WTC11 (cell line): Measurements from ENCODE around the gene LIMS2. TPM values are rescaled to one million over a fixed set of nuclear protein-coding genes. Genes with fewer than 3 reads are reported as not detected.

Experiments used
- ATAC-seq: fragments of 200-7000 bp; cut with Tn5 transposase; 2 replicates; pipeline ENCODE4 v1.10.0; 2021; ENCODE audit warnings: mild to moderate bottlenecking, moderate library complexity
- CTCF ChIA-PET: fragments of 300-600 bp; sonication (Branson Sonifier 250); formaldehyde crosslinking; loops from one replicate; lab custom pipeline; 2021; ENCODE audit warnings: antibody characterized with exemption; lab: Charles Lee
- POLR2A ChIA-PET: fragments of 350-600 bp; sonication (Branson Sonifier 250); formaldehyde crosslinking; loops from one replicate; lab custom pipeline; 2021; ENCODE audit warnings: antibody characterized with exemption; lab: Charles Lee
- DNase-seq: peaks from one replicate; pipeline ENCODE4 v3.0.0; 2021; ENCODE audit warnings: low spot score
- H3K27ac Mint-ChIP-seq: 2 replicates; pipeline ENCODE4 v1.8.0; 2021; ENCODE audit warnings: mixed read lengths
- H3K27me3 Mint-ChIP-seq: 2 replicates; pipeline ENCODE4 v1.8.0; 2021; ENCODE audit warnings: low read depth, mild to moderate bottlenecking, moderate library complexity, mixed read lengths
- H3K36me3 Mint-ChIP-seq: 2 replicates; pipeline ENCODE4 v1.8.0; 2021; ENCODE audit warnings: mixed read lengths
- H3K4me1 Mint-ChIP-seq: 2 replicates; pipeline ENCODE4 v1.8.0; 2022; ENCODE audit warnings: mixed read lengths
- H3K4me3 Mint-ChIP-seq: 2 replicates; pipeline ENCODE4 v1.8.0; 2021; ENCODE audit warnings: mild to moderate bottlenecking, moderate library complexity, mixed read lengths
- H3K9me3 Mint-ChIP-seq: 2 replicates; pipeline ENCODE4 v1.8.0; 2021; ENCODE audit warnings: mixed read lengths
- CBFB ChIP-seq: sonication (generic); formaldehyde crosslinking; IDR thresholded peaks from 2 replicates; pipeline ENCODE4 v1.8.1; 2022; ENCODE audit warnings: mild to moderate bottlenecking, low read depth, missing genetic modification reagents
- CDX4 ChIP-seq: fragments of 250-450 bp; sonication (Bioruptor Pico); IDR thresholded peaks from 2 replicates; pipeline ENCODE4 v1.9.0; 2021; ENCODE audit warnings: moderate library complexity, mild to moderate bottlenecking, inconsistent platforms, borderline replicate concordance
- CREB1 ChIP-seq: sonication (generic); formaldehyde crosslinking; IDR thresholded peaks from 2 replicates; pipeline ENCODE4 v1.8.0; 2023; ENCODE audit warnings: mild to moderate bottlenecking, missing genetic modification reagents
- E2F5 ChIP-seq: sonication (generic); formaldehyde crosslinking; IDR thresholded peaks from 2 replicates; pipeline ENCODE4 v1.8.1; 2022; ENCODE audit warnings: mild to moderate bottlenecking, moderate library complexity, missing genetic modification reagents
- ELF4 ChIP-seq: sonication (generic); formaldehyde crosslinking; IDR thresholded peaks from 2 replicates; pipeline ENCODE4 v1.8.1; 2022; ENCODE audit warnings: low read depth, mild to moderate bottlenecking, moderate library complexity, missing genetic modification reagents
- EMX1 ChIP-seq: fragments of 250-450 bp; sonication (Bioruptor Pico); IDR thresholded peaks from 2 replicates; pipeline ENCODE4 v1.8.0; 2021; ENCODE audit warnings: mild to moderate bottlenecking
- ESRRA ChIP-seq: sonication (generic); formaldehyde crosslinking; IDR thresholded peaks from 2 replicates; pipeline ENCODE4 v1.8.1; 2022; ENCODE audit warnings: mild to moderate bottlenecking, missing genetic modification reagents, borderline replicate concordance
- FOXJ3 ChIP-seq: sonication (generic); formaldehyde crosslinking; IDR thresholded peaks from 2 replicates; pipeline ENCODE4 v1.9.0; 2021; ENCODE audit warnings: missing genetic modification reagents, mild to moderate bottlenecking, borderline replicate concordance
- GTF2I ChIP-seq: fragments of 250-450 bp; sonication (Bioruptor Pico); conservative IDR thresholded peaks from 2 replicates; pipeline ENCODE4 v1.4.0; 2021; ENCODE audit warnings: mild to moderate bottlenecking
- HMGXB4 ChIP-seq: sonication (generic); formaldehyde crosslinking; IDR thresholded peaks from 2 replicates; pipeline ENCODE4 v1.8.1; 2023; ENCODE audit warnings: mild to moderate bottlenecking, moderate library complexity, missing genetic modification reagents
- KAT7 ChIP-seq: sonication (generic); formaldehyde crosslinking; IDR thresholded peaks from 2 replicates; pipeline ENCODE4 v1.8.1; 2023; ENCODE audit warnings: missing genetic modification reagents, mild to moderate bottlenecking, borderline replicate concordance
- MAX ChIP-seq: sonication (generic); formaldehyde crosslinking; IDR thresholded peaks from 2 replicates; pipeline ENCODE4 v1.8.0; 2022; ENCODE audit warnings: mild to moderate bottlenecking, missing genetic modification reagents
- MLX ChIP-seq: sonication (generic); formaldehyde crosslinking; IDR thresholded peaks from 2 replicates; pipeline ENCODE4 v1.8.1; 2023; ENCODE audit warnings: mild to moderate bottlenecking, missing genetic modification reagents, moderate library complexity
- MYBL2 ChIP-seq: sonication (generic); formaldehyde crosslinking; IDR thresholded peaks from 2 replicates; pipeline ENCODE4 v1.8.1; 2023; ENCODE audit warnings: mild to moderate bottlenecking, moderate library complexity, missing genetic modification reagents
- NFE2L1 ChIP-seq: sonication (generic); formaldehyde crosslinking; IDR thresholded peaks from 2 replicates; pipeline ENCODE4 v1.8.1; 2023; ENCODE audit warnings: missing genetic modification reagents
- NR1H2 ChIP-seq: sonication (generic); formaldehyde crosslinking; IDR thresholded peaks from 2 replicates; pipeline ENCODE4 v1.9.0; 2021; ENCODE audit warnings: mild to moderate bottlenecking, moderate library complexity, missing genetic modification reagents
- SMAD4 ChIP-seq: sonication (generic); formaldehyde crosslinking; IDR thresholded peaks from 2 replicates; pipeline ENCODE4 v1.8.0; 2022; ENCODE audit warnings: mild to moderate bottlenecking, missing genetic modification reagents
- SP1 ChIP-seq: sonication (generic); formaldehyde crosslinking; conservative IDR thresholded peaks from 2 replicates; pipeline ENCODE4 v1.8.1; 2022; ENCODE audit warnings: missing genetic modification reagents
- STAT6 ChIP-seq: sonication (generic); formaldehyde crosslinking; conservative IDR thresholded peaks from 2 replicates; pipeline ENCODE4 v1.8.1; 2023; ENCODE audit warnings: mild to moderate bottlenecking, low read depth, missing genetic modification reagents, moderate library complexity
- TEAD4 ChIP-seq: sonication (generic); formaldehyde crosslinking; IDR thresholded peaks from 2 replicates; pipeline ENCODE4 v1.8.0; 2022; ENCODE audit warnings: mild to moderate bottlenecking, missing genetic modification reagents
- ZBTB21 ChIP-seq: sonication (generic); formaldehyde crosslinking; IDR thresholded peaks from 2 replicates; pipeline ENCODE4 v1.8.1; 2023; ENCODE audit warnings: mild to moderate bottlenecking, missing genetic modification reagents, borderline replicate concordance
- ZBTB43 ChIP-seq: sonication (generic); formaldehyde crosslinking; IDR thresholded peaks from 2 replicates; pipeline ENCODE4 v1.8.1; 2023; ENCODE audit warnings: mild to moderate bottlenecking, missing genetic modification reagents
- ZNF219 ChIP-seq: sonication (generic); formaldehyde crosslinking; IDR thresholded peaks from 2 replicates; pipeline ENCODE4 v1.8.0; 2023; ENCODE audit warnings: missing genetic modification reagents, mild to moderate bottlenecking, borderline replicate concordance
- ZNF423 ChIP-seq: fragments of 250-450 bp; sonication (Bioruptor Pico); IDR thresholded peaks from 2 replicates; pipeline ENCODE4 v2.1.2; 2022; ENCODE audit warnings: mild to moderate bottlenecking, moderate library complexity
- total RNA-seq: library from RNA; stranded (reverse); gene quantifications from 3 replicates; pipeline ENCODE4 v1.2.3, GENCODE V29; 2021

Gene LIMS2
- total RNA-seq, 1 experiment from 2014 or later, result 2.4 TPM

- TF ChIP-seq FOXJ3, result no peak
- TF ChIP-seq ESRRA (CRISPR knock-in tag), result no peak
- no peak for TF ChIP-seq ELF4
- no peak for TF ChIP-seq NR1H2 (CRISPR knock-in tag)
These were observed 20.5 kb upstream of the LIMS2 start (continued) for GRCh38 chr2:127695491-127696472.

GRCh38 chr2:127694986-127695385, 19.7 kb upstream of the LIMS2 start:
- peaks cover 46% of the 10 kb centered on the region for H3K27me3 Mint-ChIP-seq
- peaks cover 3% of the 10 kb centered on the region for H3K4me1 Mint-ChIP-seq
- POLR2A ChIA-PET, result interaction anchor here (0.7 kb wide), 1 partner anchor 112 kb away, joined by 3 read pairs; no protein-coding TSS in a partner anchor
- ATAC-seq (no peak), DNase-seq (no peak)
- no peak overlapping the region for H3K27ac Mint-ChIP-seq
- H3K36me3 Mint-ChIP-seq, result peaks cover 21% of the 10 kb centered on the region
- CTCF ChIA-PET, result interaction anchor here (0.7 to 4.5 kb wide), 6 partner anchors 16 to 186 kb away, joined by 4 to 61 read pairs (median 12); partner anchors contain the start of gene LIMS2
- TF ChIP-seq GTF2I (no peak), TEAD4 (no peak), MAX (CRISPR knock-in tag) (no peak), E2F5 (CRISPR knock-in tag) (no peak), EMX1 (CRISPR knock-in tag) (no peak), STAT6 (no peak), SP1 (no peak), CDX4 (CRISPR knock-in tag) (no peak), MYBL2 (CRISPR knock-in tag) (no peak), ZNF423 (CRISPR knock-in tag) (no peak), KAT7 (no peak), CREB1 (CRISPR knock-in tag) (no peak), ZNF219 (no peak), MLX (CRISPR knock-in tag) (no peak), HMGXB4 (CRISPR knock-in tag) (no peak), SMAD4 (no peak), ZBTB43 (CRISPR knock-in tag) (no peak), CBFB (CRISPR knock-in tag) (no peak), NFE2L1 (CRISPR knock-in tag) (no peak), ZBTB21 (CRISPR knock-in tag) (no peak)
- H3K9me3 Mint-ChIP-seq, result peaks cover 27% of the 10 kb centered on the region
- H3K4me3 Mint-ChIP-seq, result no peak overlapping the region
